HG03066 (cell line): Measurements from ENCODE around the gene CDADC1.

Experiments used
- ATAC-seq: cut with Tn5 transposase; IDR thresholded peaks from one replicate; pipeline ENCODE4 v1.9.1; 2021; ENCODE audit warnings: low read depth; ENCODE audit not compliant: unreplicated experiment

CDADC1 gene

DNA sequence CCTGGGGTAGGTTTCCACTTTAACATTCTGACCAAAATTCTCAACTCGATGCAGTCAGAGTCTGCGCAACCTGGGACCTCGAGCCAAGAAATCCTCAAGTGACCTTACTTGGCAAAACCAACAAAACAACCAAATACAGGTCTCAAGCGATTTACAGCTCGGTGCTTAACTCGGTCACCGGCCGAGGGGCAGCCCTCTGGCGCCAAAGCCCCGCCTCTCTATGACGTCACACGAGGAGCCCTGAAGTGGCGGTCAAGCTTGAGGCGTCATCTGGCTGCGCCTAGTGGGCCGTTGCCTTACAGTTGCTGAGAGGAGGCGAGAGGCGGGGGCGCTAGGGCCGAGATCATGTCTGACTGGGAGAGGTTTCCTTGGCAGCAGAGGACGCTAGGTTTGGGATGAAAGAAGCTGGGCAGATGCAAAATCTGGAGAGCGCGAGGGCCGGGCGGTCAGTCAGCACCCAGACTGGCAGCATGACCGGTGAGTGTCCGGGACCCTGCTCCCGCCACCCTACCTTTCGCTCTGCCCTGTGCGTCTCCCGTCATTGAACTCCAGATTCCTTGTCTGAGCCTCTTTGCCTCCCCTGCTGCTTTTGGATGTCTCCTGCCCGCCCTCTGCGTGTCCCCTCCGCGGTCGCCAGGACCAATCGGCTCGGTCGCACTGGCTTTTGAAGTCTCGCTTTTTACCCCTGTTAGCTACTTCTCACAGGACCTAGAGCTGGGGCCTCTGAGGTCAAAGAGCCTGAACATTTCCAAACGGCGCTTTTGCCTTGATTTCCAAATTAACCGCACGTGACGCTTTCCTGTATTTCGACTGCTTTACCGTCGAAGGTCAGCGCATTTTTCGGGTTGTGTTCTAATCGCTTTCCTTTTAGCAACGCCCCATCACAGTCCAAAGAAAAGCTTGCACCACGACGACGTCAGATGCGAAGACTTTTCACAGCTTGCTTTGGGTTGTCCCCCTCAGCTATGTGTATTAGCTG, at the start of gene CDADC1:
TSS of gene CDADC1 (plus strand) at position 283 of the 979 bp plus-strand sequence. CDS start at position 396, 113 bp downstream.
- peak; percentile 97 for ATAC-seq

DNA sequence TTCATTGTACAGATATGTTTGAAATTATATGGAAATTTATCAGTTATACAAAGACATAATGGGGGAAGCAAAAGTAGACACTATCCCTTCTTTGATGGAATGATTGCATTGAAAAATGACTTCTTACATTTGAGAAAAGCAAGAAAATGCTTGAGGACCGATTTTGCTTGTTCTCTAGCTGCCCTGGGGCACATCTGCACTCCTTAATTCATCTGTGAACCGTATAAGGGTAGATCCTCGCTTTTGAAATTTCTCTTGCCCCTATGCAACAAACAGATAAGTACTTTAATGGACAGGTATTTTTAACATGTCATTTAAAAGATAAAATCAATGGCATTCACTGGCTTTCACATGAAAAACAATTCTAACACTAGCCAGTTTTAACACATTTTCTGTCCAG, 41.1 kb upstream of the CDADC1 start:
- no peak for ATAC-seq

DNA sequence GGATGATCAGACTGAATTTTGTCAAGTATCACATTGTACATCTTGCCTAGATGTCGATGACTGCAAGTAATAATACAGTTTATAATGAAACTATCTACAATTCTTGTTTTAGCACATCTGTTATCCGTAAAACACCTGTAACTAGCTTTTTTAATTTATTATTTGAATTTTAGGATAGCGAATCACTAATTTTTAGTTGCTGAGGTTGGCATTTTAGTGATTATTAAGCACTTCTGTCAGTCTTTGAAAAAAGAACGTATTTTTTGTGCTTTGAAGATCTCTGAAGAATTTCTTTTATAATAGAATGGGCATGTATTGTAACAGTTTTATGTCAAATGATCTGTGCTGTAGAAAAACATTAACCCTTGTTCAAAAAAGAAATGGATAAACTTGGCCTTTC, 39.1 kb upstream of the CDADC1 start:
- ATAC-seq: no peak

DNA sequence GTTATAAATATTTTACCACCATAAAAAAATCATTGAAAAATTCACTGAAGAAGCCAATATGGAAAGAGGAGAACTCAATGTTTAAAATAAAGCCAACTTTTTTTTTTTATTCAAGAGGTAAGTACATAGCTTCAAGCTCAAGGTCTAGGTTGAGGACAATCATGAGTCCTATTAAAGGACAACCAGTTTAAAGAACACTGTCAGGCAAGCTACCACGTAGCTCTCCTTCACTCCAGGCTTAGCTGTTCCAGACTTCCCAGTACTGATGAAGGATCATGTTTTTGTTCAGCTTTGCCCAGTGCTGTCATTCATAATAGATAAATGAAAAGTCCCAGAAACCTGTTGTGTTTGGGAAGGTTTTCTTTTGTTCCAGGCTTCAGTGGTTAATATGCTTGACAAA, 37.6 kb upstream of the CDADC1 start:
- ATAC-seq: no peak

DNA sequence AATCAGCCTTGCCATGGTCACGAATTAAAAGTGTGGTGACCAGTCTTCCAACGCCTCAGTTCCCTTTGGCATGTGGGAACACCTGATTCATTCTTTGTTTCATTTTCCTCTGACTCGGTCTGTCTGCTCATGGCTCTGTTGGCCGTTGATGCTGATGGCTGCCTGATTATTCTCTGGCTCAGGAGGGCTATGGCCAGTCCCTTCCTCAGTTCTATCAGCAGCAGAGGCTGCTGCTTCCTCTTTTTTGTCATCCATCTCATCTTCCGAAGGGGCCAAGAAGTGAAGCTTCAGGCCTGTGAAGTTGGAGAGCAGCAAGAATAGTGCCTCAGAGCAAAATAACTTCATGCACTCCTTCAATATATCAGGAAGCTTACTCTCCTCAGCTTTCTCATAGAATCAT, 37.1 kb upstream of the CDADC1 start:
- no peak for ATAC-seq

DNA sequence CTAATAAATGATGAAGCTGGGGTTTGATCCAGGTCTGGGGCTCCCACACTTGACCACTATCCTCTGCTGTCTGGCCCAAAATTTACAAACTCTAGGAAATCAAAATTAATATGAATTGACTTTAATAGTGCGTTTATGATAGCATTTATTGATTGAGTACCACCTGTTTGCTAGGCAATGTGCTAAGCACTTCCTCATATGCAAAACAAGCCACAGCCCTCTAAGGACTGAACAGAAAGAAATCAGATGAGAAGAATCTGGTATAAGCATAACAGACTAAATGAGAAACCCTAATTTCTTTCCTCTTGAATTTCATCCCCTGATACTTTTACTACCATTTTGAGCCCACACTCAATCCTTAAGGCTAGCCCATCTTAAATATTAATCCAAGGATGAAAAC, 34.2 kb upstream of the CDADC1 start:
- no peak for ATAC-seq

DNA sequence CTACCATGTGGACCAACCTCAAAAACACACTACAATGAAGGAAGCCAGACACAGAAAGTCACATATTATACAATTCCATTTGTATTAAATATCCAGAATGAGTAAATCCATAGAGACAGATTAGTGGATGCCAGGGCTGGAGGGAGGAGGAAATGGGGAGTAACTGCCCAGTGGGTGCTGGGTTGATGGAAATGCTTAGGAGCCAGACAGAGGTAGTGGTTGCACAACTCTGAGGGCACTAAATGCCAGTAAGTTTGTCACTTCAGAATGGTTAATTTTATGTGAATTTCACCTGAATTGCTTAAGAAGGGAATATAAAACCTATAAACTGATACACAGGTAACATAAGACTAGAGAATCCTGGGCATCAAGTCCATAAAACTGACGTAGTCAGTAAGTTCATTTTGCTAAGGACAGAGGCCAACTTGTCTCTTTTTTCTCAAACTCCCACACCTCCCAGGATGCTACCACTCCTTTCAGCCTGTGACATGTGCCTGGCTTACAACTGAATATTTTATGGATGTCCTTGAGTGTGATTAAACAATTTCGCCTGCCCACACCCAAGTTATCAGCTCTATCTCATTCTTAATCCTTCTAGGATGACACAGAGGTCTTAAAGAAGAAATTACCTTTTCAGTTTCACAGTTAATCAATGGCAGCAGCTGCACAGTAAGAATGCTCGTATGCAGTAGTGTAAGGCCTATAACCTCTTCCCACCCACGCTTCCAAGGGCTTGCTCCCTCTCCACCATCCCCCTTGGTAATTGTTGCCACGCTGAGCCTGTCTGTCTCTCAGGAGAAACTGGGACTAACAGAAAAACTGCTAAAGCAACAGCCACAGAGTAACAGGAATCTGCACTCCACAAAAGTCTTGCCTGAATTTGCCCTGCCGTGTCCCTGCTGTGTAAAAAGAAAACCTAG, 33.5 kb upstream of the CDADC1 start:
- ATAC-seq: no peak

DNA sequence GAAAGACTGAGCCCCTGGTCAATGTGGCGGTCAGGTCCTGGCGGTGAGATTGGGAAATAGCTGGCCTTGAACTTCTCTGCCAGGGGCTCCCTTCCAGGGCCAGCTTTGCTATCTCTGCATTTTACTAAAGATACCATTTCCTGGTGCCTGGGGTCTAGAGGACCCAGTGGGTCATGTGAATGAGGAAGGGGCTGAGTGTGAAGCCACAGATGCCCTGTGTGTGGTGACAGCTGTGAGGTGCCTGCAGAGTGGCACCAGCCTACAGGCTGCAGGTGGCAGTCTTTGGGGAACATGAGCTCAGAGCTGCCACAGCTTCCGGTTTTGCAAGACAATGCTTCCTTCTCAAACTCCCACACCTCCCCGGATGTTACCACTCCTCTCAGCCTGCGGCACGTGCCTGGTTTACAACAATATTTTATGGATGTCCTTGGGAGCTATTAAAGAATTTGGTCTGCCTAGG, 32.8 kb upstream of the CDADC1 start:
- no peak for ATAC-seq

DNA sequence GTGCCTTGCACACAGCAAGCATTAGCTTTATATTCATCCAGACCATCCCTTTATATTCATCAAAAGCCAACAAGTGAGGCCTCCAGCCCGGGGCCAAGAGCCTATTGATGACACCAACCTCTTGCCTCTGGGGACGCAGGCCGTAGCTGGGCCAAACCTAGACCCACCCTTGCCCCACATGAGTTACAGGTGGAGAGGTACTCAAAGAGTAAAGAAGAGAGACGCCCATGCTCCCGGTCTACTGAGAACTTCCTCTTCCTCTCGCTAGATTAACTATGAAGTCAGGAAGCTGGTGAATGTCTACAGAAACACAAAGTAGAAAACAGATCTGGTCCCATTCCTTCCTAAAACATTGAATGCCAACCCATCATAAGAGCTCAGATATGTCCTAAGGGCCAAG, 31.4 kb upstream of the CDADC1 start:
- ATAC-seq: no peak

DNA sequence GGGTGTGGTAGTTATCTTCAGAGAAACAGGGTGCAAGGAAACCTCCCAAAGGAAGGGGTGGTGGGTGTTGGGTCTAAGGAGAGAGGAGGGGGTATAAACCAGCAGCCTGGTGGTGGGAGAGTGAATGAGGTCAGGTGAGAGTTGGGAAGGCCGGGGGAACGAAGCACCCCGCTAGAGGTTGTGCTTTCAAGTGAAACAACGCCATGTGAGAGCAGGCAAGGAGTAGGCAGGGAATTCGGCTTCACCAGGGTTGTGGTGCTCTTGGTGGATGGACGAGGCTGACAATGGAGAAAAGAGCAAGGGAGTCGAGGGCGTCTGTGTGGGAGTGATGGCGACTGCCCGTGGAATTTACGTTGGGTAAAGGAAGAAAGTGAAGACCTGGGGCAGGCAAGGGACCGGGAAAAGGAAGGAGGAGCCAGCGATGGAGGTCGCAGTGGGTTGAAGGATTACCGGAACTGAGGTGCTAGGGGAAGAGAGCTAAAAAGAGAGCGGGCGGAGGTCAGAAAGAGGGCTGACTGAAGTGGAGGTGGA, 29.7 kb upstream of the CDADC1 start:
- no peak for ATAC-seq

DNA sequence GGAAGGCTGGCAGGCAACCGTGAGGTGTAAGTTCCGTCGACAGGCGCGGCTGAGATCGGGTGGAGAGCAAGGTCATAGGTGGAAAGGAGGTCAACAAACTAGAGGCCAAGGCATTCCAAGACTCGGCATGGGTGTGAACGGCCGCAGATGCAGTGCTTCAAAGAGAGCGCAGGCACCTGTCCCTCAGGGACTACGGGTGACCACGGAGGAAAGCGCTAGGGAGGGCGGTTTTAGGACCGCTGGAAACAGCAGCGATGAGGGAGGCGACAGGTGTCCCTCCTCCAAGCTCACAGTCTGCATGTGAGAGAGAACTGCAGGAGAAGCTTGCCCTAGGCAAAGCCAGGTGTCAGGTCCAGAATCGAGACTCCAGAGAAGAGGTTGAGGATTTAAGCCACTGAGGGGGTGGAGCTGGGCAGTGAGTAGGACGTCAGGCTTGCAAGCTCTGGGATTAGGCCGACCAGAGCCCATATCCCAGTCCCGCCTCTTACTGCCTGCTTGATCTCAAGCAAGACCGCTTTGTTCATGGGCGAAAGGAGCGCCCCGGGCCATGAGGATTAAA, 29.2 kb upstream of the CDADC1 start:
- ATAC-seq: no peak

DNA sequence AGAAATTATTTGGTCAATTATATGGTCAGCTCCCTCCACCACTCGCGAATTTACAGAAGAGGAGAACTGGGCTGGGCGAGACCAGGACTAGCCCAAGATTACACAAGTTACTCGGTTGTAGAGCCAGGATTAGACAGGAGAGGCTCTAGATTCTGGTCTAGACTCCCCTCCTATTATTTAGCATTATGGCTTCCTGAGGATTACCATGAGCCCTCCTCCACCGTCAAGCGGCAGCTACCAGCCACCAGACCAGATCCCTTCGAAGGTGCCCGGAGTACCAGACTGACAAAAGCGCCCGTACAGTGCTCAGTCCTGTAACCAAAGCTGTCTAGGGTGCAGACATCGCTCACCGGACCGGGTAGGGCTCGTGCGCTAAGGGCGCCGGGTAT, 28.1 kb upstream of the CDADC1 start:
- ATAC-seq: no peak

DNA sequence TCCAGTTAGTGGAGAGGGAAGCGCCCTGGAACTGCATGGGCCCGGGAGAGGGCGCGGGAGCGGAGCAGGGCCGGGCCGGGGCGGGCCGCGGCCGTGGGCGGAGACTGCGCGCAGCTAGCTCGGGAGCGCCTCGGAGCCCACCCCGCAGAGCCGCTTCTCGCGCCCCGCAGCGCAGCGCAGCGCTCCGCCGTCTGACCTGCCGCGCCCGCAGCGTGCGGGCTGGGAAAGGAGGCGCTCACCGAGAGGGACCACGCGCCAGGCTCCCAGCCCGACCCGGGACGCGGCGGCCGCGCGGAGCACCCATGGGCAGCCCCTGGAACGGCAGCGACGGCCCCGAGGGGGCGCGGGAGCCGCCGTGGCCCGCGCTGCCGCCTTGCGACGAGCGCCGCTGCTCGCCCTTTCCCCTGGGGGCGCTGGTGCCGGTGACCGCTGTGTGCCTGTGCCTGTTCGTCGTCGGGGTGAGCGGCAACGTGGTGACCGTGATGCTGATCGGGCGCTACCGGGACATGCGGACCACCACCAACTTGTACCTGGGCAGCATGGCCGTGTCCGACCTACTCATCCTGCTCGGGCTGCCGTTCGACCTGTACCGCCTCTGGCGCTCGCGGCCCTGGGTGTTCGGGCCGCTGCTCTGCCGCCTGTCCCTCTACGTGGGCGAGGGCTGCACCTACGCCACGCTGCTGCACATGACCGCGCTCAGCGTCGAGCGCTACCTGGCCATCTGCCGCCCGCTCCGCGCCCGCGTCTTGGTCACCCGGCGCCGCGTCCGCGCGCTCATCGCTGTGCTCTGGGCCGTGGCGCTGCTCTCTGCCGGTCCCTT, 27.5 kb upstream of the CDADC1 start, which contains the start of gene MLNR:
TSS of gene MLNR (plus strand) at position 303 of the 820 bp plus-strand sequence. CDS start at position 303, 0 bp downstream.
- ATAC-seq: no peak

DNA sequence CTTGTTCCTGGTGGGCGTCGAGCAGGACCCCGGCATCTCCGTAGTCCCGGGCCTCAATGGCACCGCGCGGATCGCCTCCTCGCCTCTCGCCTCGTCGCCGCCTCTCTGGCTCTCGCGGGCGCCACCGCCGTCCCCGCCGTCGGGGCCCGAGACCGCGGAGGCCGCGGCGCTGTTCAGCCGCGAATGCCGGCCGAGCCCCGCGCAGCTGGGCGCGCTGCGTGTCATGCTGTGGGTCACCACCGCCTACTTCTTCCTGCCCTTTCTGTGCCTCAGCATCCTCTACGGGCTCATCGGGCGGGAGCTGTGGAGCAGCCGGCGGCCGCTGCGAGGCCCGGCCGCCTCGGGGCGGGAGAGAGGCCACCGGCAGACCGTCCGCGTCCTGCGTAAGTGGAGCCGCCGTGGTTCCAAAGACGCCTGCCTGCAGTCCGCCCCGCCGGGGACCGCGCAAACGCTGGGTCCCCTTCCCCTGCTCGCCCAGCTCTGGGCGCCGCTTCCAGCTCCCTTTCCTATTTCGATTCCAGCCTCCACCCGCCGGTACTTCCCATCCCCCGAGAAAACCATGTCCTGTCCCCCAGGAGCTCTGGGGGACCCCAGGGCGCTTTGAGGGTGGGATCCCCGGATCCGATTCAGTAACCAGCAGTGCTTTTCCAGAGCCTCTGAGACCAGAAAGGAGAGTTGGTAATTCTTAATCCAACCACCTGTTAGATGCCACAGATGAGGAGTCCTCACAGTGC, 26.7 kb upstream of the CDADC1 start:
- no peak for ATAC-seq

DNA sequence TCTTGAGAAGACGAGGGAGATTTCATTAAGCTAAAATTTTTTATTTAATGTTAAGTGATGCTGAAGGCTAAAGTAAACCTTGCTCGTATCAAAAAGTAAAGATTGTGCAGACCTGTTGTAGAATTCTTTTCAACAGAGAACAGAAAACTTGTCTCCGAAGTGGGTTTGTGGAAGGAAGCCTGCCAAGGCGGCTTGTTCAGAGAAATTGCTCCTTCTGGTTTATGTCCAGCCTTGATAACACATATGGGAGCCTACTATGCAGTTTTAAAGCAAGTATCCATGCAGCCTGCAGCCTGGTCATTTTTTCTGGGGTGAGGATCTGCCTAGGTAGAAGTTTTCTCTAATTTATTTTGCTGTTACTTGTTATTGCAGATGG, 26.1 kb upstream of the CDADC1 start:
- no peak for ATAC-seq

DNA sequence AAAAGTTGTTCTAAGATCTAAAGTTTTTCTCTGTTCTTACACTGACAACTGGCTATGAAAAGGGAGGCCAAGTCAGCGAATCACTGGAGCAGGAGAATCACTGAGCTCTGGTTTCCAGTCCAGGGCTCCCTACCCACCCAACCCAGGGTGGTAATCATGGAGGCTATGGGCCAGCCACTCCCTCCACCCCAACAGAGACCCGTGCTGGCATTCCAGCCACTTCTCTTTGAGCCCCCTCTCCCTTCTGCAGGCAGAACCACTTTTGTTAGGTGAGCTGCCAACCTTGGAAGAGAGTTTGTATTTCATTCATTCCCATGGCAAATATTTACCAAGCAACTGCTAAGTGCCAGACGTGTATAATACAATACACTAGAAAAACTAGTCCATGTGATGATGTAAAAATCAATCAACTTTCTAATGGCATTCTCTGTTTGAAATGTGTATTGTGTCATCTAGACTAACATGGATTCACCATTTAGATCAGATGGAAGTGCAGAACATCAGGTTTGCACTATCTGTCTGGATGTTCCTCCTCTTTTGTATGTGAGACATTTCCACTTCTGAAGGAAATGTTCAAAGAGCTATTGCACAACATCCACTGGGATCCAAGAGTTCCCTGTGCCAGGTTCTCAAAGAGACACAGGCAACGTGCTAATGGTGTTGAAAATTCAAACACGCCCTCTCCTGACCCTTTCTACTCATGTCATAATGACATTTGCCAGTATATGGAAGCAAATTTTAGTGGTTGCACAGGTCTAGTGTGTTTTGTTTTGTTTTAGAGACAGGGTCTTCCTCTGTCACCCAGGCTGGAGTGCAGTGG, 22.3 kb upstream of the CDADC1 start:
- no peak for ATAC-seq

DNA sequence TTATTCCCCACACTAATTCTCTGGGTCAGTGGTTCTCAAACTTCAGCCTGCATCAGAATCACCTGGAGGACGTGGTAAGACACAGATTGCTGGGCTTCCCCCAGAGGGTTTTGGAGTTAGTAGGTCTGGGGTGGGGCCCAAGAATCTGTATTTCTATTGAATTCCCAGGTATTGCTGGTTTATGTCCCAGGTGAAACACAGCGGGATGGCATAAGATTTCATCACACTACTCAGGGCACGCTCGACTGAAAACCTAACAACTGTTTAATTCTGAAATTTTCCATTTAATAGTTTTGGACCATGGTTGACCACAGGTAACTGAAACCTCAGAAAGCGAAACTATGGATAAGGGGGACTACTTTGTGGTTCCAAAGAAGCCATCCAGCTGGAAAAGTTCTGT, 21.1 kb upstream of the CDADC1 start:
- ATAC-seq: no peak

DNA sequence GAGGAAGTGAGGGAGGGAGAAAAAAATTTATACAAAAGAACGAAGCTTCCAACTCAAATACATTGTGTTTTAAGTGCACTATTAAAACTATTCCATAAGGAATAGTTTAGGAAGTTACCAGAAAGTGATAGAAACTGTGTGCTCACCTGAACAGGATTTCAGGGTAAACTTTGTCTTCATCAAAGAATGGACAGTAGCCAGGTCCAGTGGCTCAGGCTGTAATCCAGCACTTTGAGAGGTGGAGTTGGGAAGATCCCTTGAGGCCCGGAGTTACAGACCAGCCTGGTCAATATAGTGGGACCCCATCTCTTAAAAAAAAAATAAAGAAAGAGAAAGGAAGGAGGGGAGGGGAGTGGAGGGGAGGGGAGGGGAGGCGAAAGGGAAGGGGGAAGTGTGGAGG, 13.0 kb upstream of the CDADC1 start:
- no peak for ATAC-seq
